ENCODE measurements around the gene PGAP2. TPM values are rescaled to one million over a fixed set of nuclear protein-coding genes. Genes with fewer than 3 reads are reported as not detected.

PGAP2 gene
- total RNA-seq, 1 donor from 2014 or later, result 43.1 TPM

DNA sequence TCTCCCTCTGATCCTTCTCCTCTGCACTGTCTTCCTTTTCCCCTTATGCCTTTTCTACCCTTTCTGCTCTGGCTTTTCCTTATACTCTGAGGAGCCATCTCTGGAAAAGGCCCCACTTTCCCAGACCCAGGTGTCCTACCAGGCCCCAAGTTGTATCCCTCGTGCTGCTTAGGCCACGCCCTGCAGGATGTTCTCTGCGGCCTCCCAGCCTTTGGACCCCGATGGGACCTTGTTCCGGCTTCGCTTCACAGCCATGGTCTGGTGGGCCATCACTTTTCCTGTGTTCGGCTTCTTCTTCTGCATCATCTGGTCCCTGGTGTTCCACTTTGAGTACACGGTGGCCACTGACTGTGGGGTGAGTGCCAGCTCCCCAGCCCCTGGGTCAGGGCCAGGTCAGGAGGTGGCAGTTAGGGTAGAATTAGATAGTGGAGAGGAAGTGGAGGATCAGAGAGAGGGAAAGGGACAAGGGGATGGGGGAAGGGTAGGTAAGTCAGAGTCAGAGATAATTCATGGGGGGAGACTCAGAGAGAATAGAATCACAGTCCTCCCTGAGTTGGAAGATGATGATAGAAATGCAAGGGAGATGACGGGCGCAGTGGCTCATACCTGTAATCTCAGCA is 8.9 kb downstream of the PGAP2 start:
- peak overlapping the region; percentile 18 for H3K27ac Mint-ChIP-seq
- peaks cover 8% of the 10 kb centered on the region for H3K4me1 Mint-ChIP-seq (ENCODE audit: unreplicated experiment)
- no peaks in the 10 kb centered on the region for H3K27me3 Mint-ChIP-seq
- H3K4me3 Mint-ChIP-seq, result no peak overlapping the region
- H3K9me3 Mint-ChIP-seq, result no peaks in the 10 kb centered on the region
- DNase-seq (ENCODE audit: extremely low spot score, unreplicated experiment), result no peak
- TF ChIP-seq, protein P1, sequence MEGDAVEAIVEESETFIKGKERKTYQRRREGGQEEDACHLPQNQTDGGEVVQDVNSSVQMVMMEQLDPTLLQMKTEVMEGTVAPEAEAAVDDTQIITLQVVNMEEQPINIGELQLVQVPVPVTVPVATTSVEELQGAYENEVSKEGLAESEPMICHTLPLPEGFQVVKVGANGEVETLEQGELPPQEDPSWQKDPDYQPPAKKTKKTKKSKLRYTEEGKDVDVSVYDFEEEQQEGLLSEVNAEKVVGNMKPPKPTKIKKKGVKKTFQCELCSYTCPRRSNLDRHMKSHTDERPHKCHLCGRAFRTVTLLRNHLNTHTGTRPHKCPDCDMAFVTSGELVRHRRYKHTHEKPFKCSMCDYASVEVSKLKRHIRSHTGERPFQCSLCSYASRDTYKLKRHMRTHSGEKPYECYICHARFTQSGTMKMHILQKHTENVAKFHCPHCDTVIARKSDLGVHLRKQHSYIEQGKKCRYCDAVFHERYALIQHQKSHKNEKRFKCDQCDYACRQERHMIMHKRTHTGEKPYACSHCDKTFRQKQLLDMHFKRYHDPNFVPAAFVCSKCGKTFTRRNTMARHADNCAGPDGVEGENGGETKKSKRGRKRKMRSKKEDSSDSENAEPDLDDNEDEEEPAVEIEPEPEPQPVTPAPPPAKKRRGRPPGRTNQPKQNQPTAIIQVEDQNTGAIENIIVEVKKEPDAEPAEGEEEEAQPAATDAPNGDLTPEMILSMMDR (conservative IDR thresholded peaks at IDR 0.05), result no peak
- H3K36me3 Mint-ChIP-seq, result no peaks in the 10 kb centered on the region

- no peaks in the 10 kb centered on the region for H3K27me3 Mint-ChIP-seq
- peaks cover 3% of the 10 kb centered on the region for H3K4me1 Mint-ChIP-seq (ENCODE audit: unreplicated experiment)
- H3K9me3 Mint-ChIP-seq, result no peaks in the 10 kb centered on the region
- H3K36me3 Mint-ChIP-seq, result peaks cover 19% of the 10 kb centered on the region
- TF ChIP-seq, protein P1 (conservative IDR thresholded peaks at IDR 0.05), result no peak
- no peak overlapping the region for H3K27ac Mint-ChIP-seq
- DNase-seq (ENCODE audit: extremely low spot score, unreplicated experiment), result no peak
- H3K4me3 Mint-ChIP-seq, result no peak overlapping the region
These were observed 12.6 kb downstream of the PGAP2 start for GRCh38 chr11:3820971-3821370.

- DNase-seq (ENCODE audit: extremely low spot score, unreplicated experiment), result no peak
- H3K27ac Mint-ChIP-seq, result no peak overlapping the region
- no peak overlapping the region for H3K4me3 Mint-ChIP-seq
- H3K27me3 Mint-ChIP-seq, result no peaks in the 10 kb centered on the region
- TF ChIP-seq, protein P1 (conservative IDR thresholded peaks at IDR 0.05), result no peak
- no peaks in the 10 kb centered on the region for H3K9me3 Mint-ChIP-seq
- no peaks in the 10 kb centered on the region for H3K4me1 Mint-ChIP-seq (ENCODE audit: unreplicated experiment)
- peaks cover 27% of the 10 kb centered on the region for H3K36me3 Mint-ChIP-seq
These were observed 14.0 kb downstream of the PGAP2 start for GRCh38 chr11:3822312-3822711.

DNA sequence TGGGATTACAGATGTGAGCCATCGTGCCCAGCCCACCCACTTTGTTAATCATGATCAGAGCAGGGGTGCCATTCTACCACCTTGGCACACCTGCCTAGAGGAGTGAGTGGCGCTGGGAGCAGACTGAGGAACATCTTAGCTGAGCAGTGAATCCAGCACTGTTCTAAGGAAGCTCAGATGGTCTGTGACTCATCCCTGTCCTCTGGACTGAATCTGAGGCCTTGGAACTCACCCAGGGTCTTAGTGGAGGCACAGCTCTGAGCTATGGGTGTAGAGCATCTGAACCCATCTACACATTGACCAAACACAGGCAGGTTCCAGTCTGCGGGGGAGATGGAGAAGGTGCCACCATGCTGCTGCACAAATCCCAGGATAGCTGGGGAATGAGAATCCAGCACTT is 14.9 kb downstream of the PGAP2 start:
- no peaks in the 10 kb centered on the region for H3K4me1 Mint-ChIP-seq (ENCODE audit: unreplicated experiment)
- DNase-seq (ENCODE audit: extremely low spot score, unreplicated experiment), result no peak
- no peak overlapping the region for H3K27ac Mint-ChIP-seq
- peaks cover 32% of the 10 kb centered on the region for H3K36me3 Mint-ChIP-seq
- H3K27me3 Mint-ChIP-seq, result no peaks in the 10 kb centered on the region
- no peak overlapping the region for H3K4me3 Mint-ChIP-seq
- H3K9me3 Mint-ChIP-seq, result no peaks in the 10 kb centered on the region
- TF ChIP-seq, protein P1 (conservative IDR thresholded peaks at IDR 0.05), result no peak

DNA sequence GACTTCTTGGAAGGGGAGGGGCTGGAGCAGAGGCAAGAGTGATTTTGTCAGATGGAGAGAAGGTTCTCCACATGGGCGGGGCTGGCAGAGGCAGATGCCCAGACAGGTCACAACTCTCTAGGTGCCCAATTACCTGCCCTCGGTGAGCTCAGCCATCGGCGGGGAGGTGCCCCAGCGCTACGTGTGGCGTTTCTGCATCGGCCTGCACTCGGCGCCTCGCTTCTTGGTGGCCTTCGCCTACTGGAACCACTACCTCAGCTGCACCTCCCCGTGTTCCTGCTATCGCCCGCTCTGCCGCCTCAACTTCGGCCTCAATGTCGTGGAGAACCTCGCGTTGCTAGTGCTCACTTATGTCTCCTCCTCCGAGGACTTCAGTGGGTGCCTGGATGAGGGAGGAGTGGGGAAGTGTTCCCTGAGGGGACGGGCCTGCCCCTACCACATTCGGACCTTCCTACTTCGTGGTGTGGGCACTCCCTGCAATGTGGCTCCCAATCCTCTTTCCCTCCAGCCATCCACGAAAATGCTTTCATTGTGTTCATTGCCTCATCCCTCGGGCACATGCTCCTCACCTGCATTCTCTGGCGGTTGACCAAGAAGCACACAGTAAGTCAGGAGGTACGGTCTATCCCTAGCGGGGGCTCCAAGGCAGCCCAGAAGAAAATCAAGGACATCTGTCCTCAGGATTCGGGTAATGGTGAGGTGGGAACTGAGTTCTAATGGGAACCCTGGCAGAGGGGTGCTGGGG is 15.6 kb downstream of the PGAP2 start:
- H3K4me3 Mint-ChIP-seq, result no peak overlapping the region
- DNase-seq (ENCODE audit: extremely low spot score, unreplicated experiment), result no peak
- no peaks in the 10 kb centered on the region for H3K9me3 Mint-ChIP-seq
- no peaks in the 10 kb centered on the region for H3K27me3 Mint-ChIP-seq
- TF ChIP-seq, protein P1 (conservative IDR thresholded peaks at IDR 0.05), result no peak
- H3K4me1 Mint-ChIP-seq (ENCODE audit: unreplicated experiment), result no peaks in the 10 kb centered on the region
- no peak overlapping the region for H3K27ac Mint-ChIP-seq
- peaks cover 32% of the 10 kb centered on the region for H3K36me3 Mint-ChIP-seq

Measured in type B pancreatic cell (in vitro differentiated cells).